Muscle of leg (tissue), 11 donors: Measurements from ENCODE around the gene LRP1B. TPM values are rescaled to one million over a fixed set of nuclear protein-coding genes. Genes with fewer than 3 reads are reported as not detected.

Source experiments
- DNase-seq: peaks from one replicate; pipeline ENCODE4 v3.0.0; 2013
- H3K27ac ChIP-seq: one replicate; pipeline ENCODE4 v1.5.1; 2013; ENCODE audit warnings: mild to moderate bottlenecking, low read length, control low read depth
- H3K27me3 ChIP-seq: one replicate; pipeline ENCODE4 v1.6.1; 2013; ENCODE audit warnings: low read length; ENCODE audit not compliant: control insufficient read depth, insufficient read depth
- H3K36me3 ChIP-seq: one replicate; pipeline ENCODE4 v1.6.1; 2013; ENCODE audit warnings: low read length; ENCODE audit not compliant: control insufficient read depth, insufficient read depth
- H3K4me1 ChIP-seq: one replicate; pipeline ENCODE4 v1.6.1; 2013; ENCODE audit warnings: low read length; ENCODE audit not compliant: control insufficient read depth, insufficient read depth
- H3K4me3 ChIP-seq: one replicate; pipeline ENCODE4 v1.5.1; 2013; ENCODE audit warnings: low read length, control low read depth
- H3K9me3 ChIP-seq: replicated peaks from 2 replicates; pipeline ENCODE4 v1.6.1; 2013; ENCODE audit warnings: low read depth, low read length; ENCODE audit not compliant: control insufficient read depth
- WGBS: methylation state at CpG from one replicate; pipeline ENCODE4 v1.1.5; 2013; ENCODE audit warnings: missing lambda C conversion rate; ENCODE audit not compliant: insufficient coverage; 5-methylcytosine and 5-hydroxymethylcytosine counted together
- polyA plus RNA-seq, 8 donors: library from polyadenylated mRNA; unstranded; fragments of 120-200 nt; gene quantifications; one replicate each; pipeline versions ENCODE4 v1.2.1 to v1.2.3, GENCODE V29; 2013; ENCODE audit warnings: inconsistent platforms in 1 of 8, low replicate concordance in 1 of 8; ENCODE audit not compliant: insufficient read length in 8 of 8, insufficient read depth in 1 of 8
- total RNA-seq: library from RNA; stranded (reverse); fragments of 120-200 nt; gene quantifications from one replicate; pipeline ENCODE4 v1.2.4, GENCODE V29; 2013

LRP1B gene
- total and polyA plus RNA-seq, 9 donors = 0.84 to 2.3 (median 1.4) TPM

DNA sequence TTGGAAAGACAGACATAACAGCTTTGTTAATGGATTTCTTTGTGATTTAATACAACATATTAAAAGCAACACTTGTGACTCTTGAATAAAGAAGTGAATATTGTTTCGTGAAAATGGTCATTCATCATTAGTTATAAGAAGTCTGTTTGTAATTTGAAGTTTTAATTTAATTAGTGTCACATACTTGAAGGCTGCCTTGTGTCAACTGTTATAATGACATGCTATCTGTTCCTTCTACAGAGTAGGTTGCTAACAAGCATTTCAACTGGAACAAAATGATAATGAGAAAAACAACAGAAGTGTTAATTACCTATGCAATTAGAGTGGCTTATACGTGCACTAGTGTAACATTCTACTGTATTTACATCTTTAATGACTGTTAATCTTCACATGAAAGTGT lies 624.7 kb downstream of the LRP1B start:
- Histone ChIP-seq H3K4me3 (no peak overlapping the region), H3K9me3 (no peaks in the 10 kb centered on the region), H3K36me3 (no peaks in the 10 kb centered on the region), H3K27ac (no peak overlapping the region), H3K4me1 (no peaks in the 10 kb centered on the region), H3K27me3 (no peaks in the 10 kb centered on the region)
- no peak for DNase-seq
- WGBS = no CpG with 5 or more reads among the region's 2 CpGs

DNA sequence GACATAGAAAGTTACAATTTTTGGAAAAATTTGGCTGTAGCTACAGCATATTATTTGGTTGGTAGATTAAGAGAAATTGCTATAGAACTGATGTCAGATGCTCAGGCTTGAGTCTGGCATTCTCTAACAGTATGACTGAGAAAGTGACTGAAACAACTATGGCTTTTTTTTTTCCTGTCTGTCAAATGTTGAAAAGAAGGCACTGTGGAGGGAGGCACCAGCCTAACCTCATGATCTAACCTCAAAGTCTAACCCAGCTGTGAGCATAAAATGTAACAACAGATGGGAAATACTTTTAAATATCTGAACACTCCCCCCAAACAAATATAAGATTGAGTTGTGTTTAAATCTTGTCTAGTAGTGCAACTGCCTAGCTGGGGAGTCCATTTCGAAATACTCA lies 629.1 kb downstream of the LRP1B start:
- DNase-seq = no peak
- Histone ChIP-seq H3K27ac (no peak overlapping the region), H3K27me3 (no peaks in the 10 kb centered on the region), H3K9me3 (no peaks in the 10 kb centered on the region), H3K36me3 (no peaks in the 10 kb centered on the region), H3K4me1 (no peaks in the 10 kb centered on the region), H3K4me3 (no peak overlapping the region)
- WGBS = no CpG with 5 or more reads among the region's 1 CpG

DNA sequence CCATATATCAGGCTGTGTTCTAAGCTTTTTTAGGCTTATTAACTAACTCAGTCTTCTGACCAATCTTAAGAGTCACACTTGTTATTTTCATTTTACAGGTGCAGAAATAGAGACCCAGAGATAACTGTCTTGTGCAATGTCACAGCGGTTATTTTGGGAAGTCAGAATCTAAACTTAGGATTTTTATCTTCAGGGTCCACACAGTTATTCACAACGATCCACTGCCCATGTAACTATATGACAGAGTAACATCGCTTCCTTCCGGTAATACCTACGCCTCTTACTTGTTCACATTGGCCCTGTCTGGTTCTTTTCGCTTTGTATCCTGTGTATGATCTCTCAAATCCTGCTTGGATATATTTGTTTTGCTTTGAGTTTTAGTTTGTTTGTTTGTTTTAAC lies 631.7 kb downstream of the LRP1B start:
- 90% methylated on average over 2 of the region's 6 CpGs for WGBS
- H3K36me3 ChIP-seq = no peaks in the 10 kb centered on the region
- no peak overlapping the region for H3K27ac ChIP-seq
- DNase-seq = no peak
- H3K4me3 ChIP-seq = no peak overlapping the region
- H3K4me1 ChIP-seq = no peaks in the 10 kb centered on the region
- H3K9me3 ChIP-seq = no peaks in the 10 kb centered on the region
- H3K27me3 ChIP-seq = no peaks in the 10 kb centered on the region

DNA sequence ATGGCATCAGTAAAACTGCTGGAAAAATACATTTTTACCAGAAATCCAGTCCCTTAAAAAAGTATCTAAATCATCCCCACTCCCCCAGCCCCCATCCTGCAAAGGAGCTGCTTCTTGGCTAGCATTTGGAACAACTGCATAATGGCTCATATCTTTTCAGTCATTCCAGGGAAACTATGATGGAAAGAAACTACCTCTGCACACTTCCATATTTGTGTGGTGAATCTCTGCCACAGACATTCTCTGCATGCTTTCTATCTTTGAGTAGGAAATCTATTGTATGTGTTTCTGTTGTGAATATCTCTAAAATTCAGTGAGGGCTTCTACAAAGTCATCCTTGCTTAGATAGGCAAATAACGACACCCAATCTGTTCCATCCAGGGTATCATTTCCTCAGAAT lies 632.3 kb downstream of the LRP1B start:
- no peak for DNase-seq
- Histone ChIP-seq H3K27me3 (no peaks in the 10 kb centered on the region), H3K9me3 (no peaks in the 10 kb centered on the region), H3K4me1 (no peaks in the 10 kb centered on the region), H3K27ac (no peak overlapping the region), H3K36me3 (no peaks in the 10 kb centered on the region), H3K4me3 (no peak overlapping the region)
- WGBS = no CpG with 5 or more reads among the region's 1 CpG

DNA sequence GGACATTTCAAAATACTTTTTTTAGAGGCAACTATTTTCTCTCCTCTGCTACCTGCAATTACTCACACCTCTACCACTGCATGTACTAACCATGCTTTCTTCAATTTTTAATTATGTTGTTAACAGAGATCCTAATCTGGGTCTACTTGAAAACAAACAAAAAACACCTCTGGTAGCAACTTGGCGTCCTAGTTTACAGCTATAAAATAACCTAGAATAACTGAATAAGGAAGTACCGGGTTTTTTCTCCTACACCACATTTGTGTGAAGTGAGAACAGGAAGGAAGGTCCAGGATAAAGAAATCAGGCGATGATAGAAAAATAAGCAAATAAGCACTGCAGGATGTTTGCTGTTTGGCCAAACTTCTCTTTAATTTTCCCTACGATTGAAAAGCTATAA lies 633.5 kb downstream of the LRP1B start:
- no peaks in the 10 kb centered on the region for H3K4me1 ChIP-seq
- no CpG with 5 or more reads among the region's 4 CpGs for WGBS
- DNase-seq = no peak
- H3K36me3 ChIP-seq = no peaks in the 10 kb centered on the region
- H3K27ac ChIP-seq = no peak overlapping the region
- no peak overlapping the region for H3K4me3 ChIP-seq
- H3K9me3 ChIP-seq = no peaks in the 10 kb centered on the region
- H3K27me3 ChIP-seq = no peaks in the 10 kb centered on the region

DNA sequence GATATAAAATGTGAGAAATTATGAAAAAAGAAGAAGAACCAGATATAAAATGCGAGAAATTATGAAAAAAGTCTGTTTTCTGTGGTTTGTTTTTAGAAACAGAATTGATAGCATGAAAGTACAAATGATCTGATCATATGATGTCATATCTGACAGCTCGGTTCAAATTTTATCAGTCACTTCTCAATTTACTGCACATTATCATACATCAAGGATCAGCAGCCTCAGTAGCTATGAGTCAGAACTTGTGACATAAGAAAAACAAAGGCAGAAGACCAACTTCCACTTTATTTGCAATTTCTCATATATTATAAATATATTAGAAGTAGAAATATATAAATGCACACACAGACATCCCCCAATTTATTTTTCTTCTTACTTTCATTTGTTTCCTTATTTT lies 634.0 kb downstream of the LRP1B start:
- no peaks in the 10 kb centered on the region for H3K36me3 ChIP-seq
- no peaks in the 10 kb centered on the region for H3K4me1 ChIP-seq
- no peak overlapping the region for H3K27ac ChIP-seq
- no peaks in the 10 kb centered on the region for H3K27me3 ChIP-seq
- no peak for DNase-seq
- no peak overlapping the region for H3K4me3 ChIP-seq
- WGBS = no CpG with 5 or more reads among the region's 2 CpGs
- H3K9me3 ChIP-seq = no peaks in the 10 kb centered on the region

DNA sequence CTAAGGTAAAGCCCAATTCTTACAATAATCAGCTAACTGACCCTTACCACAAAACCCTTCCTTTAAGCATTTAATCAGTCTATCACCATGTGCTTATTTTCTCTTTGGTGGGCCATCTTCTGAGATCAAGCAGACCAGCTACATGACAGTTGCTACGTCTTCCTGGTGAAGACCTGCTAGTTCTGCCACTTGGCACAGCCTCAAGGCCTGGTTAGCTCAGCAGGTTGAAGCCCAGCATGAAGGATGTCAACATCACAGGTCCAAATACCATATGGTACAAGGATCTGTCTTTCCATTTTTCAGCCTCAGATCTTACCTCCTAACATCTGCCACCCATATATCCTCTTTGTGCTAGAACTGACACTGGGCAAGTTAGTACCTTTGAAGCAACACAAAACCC lies 636.9 kb downstream of the LRP1B start:
- no peaks in the 10 kb centered on the region for H3K9me3 ChIP-seq
- no peak overlapping the region for H3K4me3 ChIP-seq
- H3K27me3 ChIP-seq = no peaks in the 10 kb centered on the region
- DNase-seq = no peak
- H3K4me1 ChIP-seq = no peaks in the 10 kb centered on the region
- H3K36me3 ChIP-seq = no peaks in the 10 kb centered on the region
- 94% methylated on average over 1 of the region's 1 CpG for WGBS
- H3K27ac ChIP-seq = no peak overlapping the region

DNA sequence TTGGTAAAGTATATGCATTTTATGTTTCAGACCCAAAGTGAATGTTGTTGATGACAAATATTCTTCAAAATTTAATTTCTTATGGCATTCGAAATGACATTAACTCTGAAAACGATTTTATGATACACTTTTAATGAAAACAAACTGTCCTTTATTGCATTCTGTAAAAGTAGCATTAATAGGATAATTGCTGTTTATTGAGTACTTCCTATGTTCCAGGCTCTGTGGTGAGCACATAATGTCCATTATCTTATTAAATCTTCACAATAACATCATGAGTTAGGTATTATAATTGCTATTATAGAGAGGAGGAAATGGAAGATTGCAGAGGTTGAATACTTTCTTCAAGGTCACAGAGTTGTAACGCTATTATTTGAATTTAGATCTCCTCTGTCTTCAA lies 638.0 kb downstream of the LRP1B start:
- Histone ChIP-seq H3K27ac (no peak overlapping the region), H3K4me1 (no peaks in the 10 kb centered on the region), H3K4me3 (no peak overlapping the region), H3K9me3 (no peaks in the 10 kb centered on the region), H3K36me3 (no peaks in the 10 kb centered on the region), H3K27me3 (no peaks in the 10 kb centered on the region)
- no CpG with 5 or more reads among the region's 3 CpGs for WGBS
- DNase-seq = no peak

DNA sequence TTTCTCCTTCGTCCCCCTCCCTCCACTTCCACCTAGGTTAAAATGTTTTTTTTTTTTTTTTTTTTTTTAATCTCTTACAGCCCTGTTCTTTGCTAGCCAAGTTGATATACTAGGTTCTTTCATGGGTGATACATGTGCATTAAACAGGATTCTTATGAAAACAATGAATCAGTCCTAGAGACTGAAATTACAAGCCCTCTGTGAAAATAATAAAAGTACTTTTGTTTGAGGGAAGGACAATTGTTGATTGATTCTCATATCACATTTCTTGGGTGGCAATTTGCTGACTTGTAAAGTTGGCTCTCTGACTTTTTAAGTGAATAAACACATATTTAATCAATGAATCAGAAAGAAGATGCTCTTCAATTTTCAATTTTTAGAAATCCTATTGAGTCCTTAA lies 639.9 kb downstream of the LRP1B start:
- no CpG with 5 or more reads among the region's 1 CpG for WGBS

DNA sequence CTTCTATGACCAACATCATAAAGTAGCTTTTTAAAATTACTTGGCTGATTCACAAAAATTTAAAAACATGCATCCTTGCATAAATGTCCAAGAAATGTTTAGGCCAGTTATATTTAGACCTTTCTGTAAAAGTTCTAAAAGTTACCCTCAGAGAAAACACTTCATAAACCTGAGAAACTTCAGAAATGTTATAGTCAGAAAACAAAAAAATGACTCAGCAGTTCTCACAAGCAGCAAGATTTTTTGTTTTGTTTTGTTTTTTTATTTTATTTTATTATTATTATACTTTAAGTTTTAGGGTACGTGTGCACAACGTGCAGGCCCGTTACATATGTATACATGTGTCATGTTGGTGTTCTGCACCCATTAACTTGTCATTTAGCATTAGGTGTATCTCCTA lies 648.1 kb downstream of the LRP1B start:
- no peaks in the 10 kb centered on the region for H3K4me1 ChIP-seq
- WGBS = no CpG with 5 or more reads among the region's 3 CpGs
- H3K36me3 ChIP-seq = no peaks in the 10 kb centered on the region
- DNase-seq = no peak
- H3K27me3 ChIP-seq = no peaks in the 10 kb centered on the region
- H3K27ac ChIP-seq = no peak overlapping the region
- H3K9me3 ChIP-seq = no peaks in the 10 kb centered on the region
- no peak overlapping the region for H3K4me3 ChIP-seq

More for the DNA sequence above, 639.9 kb downstream of the LRP1B start:
- no peak for DNase-seq
- Histone ChIP-seq H3K9me3 (no peaks in the 10 kb centered on the region), H3K4me3 (no peak overlapping the region), H3K4me1 (no peaks in the 10 kb centered on the region), H3K27me3 (no peaks in the 10 kb centered on the region), H3K36me3 (no peaks in the 10 kb centered on the region), H3K27ac (no peak overlapping the region)

DNA sequence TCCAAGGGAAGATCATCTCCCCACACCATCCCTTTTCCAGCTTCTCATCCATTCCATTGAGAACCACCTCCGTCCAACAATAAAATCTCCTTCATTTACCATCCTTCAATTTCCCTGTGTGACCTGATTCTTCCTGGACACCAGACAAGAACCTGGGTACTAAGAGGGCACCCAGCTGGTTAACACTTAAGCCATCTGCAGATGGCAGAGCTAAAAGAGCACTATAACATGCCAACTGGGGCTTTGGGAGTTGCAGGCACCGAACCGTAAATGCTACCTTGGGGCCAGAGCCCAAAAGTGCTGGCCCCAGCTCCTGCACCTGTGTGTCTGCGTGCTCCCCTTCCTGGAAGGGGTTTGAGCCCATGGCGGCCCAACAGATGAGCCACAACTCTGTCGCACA lies 655.0 kb downstream of the LRP1B start:
- WGBS = 50% methylated on average over 3 of the region's 6 CpGs
- Histone ChIP-seq H3K36me3 (no peaks in the 10 kb centered on the region), H3K9me3 (no peaks in the 10 kb centered on the region), H3K4me1 (no peaks in the 10 kb centered on the region), H3K27me3 (no peaks in the 10 kb centered on the region), H3K27ac (no peak overlapping the region), H3K4me3 (no peak overlapping the region)
- DNase-seq = no peak
